GM18520 (cell line): ENCODE measurements around the gene ACTN2.

ENCODE experiments used
- ATAC-seq: cut with Tn5 transposase; IDR thresholded peaks from one replicate; pipeline ENCODE4 v1.9.1; 2021; ENCODE audit not compliant: unreplicated experiment

ACTN2 gene

GRCh38 chr1:236689713-236690569 lies 3.6 kb downstream of the ACTN2 start:
- ATAC-seq: no peak

- ATAC-seq: no peak
Observed at GRCh38 chr1:236691348-236691747, 5.0 kb downstream of the ACTN2 start.

- ATAC-seq: no peak
Observed at GRCh38 chr1:236692128-236692527, 5.8 kb downstream of the ACTN2 start.

- no peak for ATAC-seq
Observed at GRCh38 chr1:236692742-236693141, 6.4 kb downstream of the ACTN2 start.

- ATAC-seq: no peak
Observed at GRCh38 chr1:236699366-236699765, 13.1 kb downstream of the ACTN2 start.

GRCh38 chr1:236700903-236701302 lies 14.6 kb downstream of the ACTN2 start:
- ATAC-seq: no peak

GRCh38 chr1:236701782-236702181 lies 15.5 kb downstream of the ACTN2 start:
- ATAC-seq: no peak

- no peak for ATAC-seq
Observed at GRCh38 chr1:236702791-236703394, 16.6 kb downstream of the ACTN2 start.

GRCh38 chr1:236705771-236706170 lies 19.5 kb downstream of the ACTN2 start:
- no peak for ATAC-seq

GRCh38 chr1:236706183-236706582 lies 19.9 kb downstream of the ACTN2 start:
- ATAC-seq: no peak

- ATAC-seq: no peak
Observed at GRCh38 chr1:236710328-236710892, 24.1 kb downstream of the ACTN2 start.

GRCh38 chr1:236716160-236716559 lies 29.9 kb downstream of the ACTN2 start:
- no peak for ATAC-seq

GRCh38 chr1:236717811-236718210 lies 31.5 kb downstream of the ACTN2 start:
- ATAC-seq: no peak

- ATAC-seq: no peak
Observed at GRCh38 chr1:236718328-236718727, 32.0 kb downstream of the ACTN2 start.

- ATAC-seq: no peak
Observed at GRCh38 chr1:236720206-236720605, 33.9 kb downstream of the ACTN2 start.

- no peak for ATAC-seq
Observed at GRCh38 chr1:236720611-236721010, 34.3 kb downstream of the ACTN2 start.

- no peak for ATAC-seq
Observed at GRCh38 chr1:236724049-236724448, 37.8 kb downstream of the ACTN2 start.

GRCh38 chr1:236724506-236724905 lies 38.2 kb downstream of the ACTN2 start:
- ATAC-seq: no peak

GRCh38 chr1:236725668-236726067 lies 39.4 kb downstream of the ACTN2 start:
- ATAC-seq: no peak

GRCh38 chr1:236727521-236727920 lies 41.2 kb downstream of the ACTN2 start:
- no peak for ATAC-seq

GRCh38 chr1:236728752-236729151 lies 42.5 kb downstream of the ACTN2 start:
- no peak for ATAC-seq

- ATAC-seq: no peak
Observed at GRCh38 chr1:236733653-236734052, 47.4 kb downstream of the ACTN2 start.
